ENCODE results near the gene LPA.

Gene LPA

GRCh38 chr6:160489091-160489490, 175.0 kb downstream of the LPA start:
- WGBS (ENCODE audit: insufficient coverage, insufficient read length): no CpG with 5 or more reads among the region's 1 CpG
- DNase-seq (ENCODE audit: low read depth, low spot score): no peak

GRCh38 chr6:160487116-160487515, 177.0 kb downstream of the LPA start:
- H3K4me3 ChIP-seq (ENCODE audit: low read length): no peak overlapping the region
- no peaks in the 10 kb centered on the region for H3K9me3 ChIP-seq (ENCODE audit: control insufficient read depth, insufficient read depth, low read length)
- H3K36me3 ChIP-seq (ENCODE audit: control insufficient read depth, insufficient read depth, low read length): no peaks in the 10 kb centered on the region
- H3K27me3 ChIP-seq (ENCODE audit: control insufficient read depth, insufficient read depth, low read length): no peaks in the 10 kb centered on the region
- DNase-seq (ENCODE audit: low read depth, low spot score): no peak
- no peak overlapping the region for H3K27ac ChIP-seq (ENCODE audit: low read length)
- no CpG with 5 or more reads among the region's 11 CpGs for WGBS (ENCODE audit: insufficient coverage, insufficient read length)
- no peaks in the 10 kb centered on the region for H3K4me1 ChIP-seq (ENCODE audit: control insufficient read depth, insufficient read depth, low read length)

More at GRCh38 chr6:160489091-160489490, 175.0 kb downstream of the LPA start:
- Histone ChIP-seq H3K9me3 (ENCODE audit: control insufficient read depth, insufficient read depth, low read length) (no peaks in the 10 kb centered on the region), H3K36me3 (ENCODE audit: control insufficient read depth, insufficient read depth, low read length) (no peaks in the 10 kb centered on the region), H3K27ac (ENCODE audit: low read length) (no peak overlapping the region), H3K4me3 (ENCODE audit: low read length) (no peak overlapping the region), H3K27me3 (ENCODE audit: control insufficient read depth, insufficient read depth, low read length) (no peaks in the 10 kb centered on the region), H3K4me1 (ENCODE audit: control insufficient read depth, insufficient read depth, low read length) (no peaks in the 10 kb centered on the region)
